ENCODE data around the gene CTNS. TPM values are rescaled to one million over a fixed set of nuclear protein-coding genes. Genes with fewer than 3 reads are reported as not detected.

Gene CTNS
- total RNA-seq, 2 experiments from 2014 or later = 6.4 to 9.3 TPM

GRCh38 chr17:3600529-3601205 lies 35.9 kb upstream of the CTNS start:
- no peak for TF ChIP-seq CTCF (IDR thresholded peaks at IDR 0.05)
- ATAC-seq = no peak
- H3K4me3 Mint-ChIP-seq = no peak overlapping the region
- H3K9me3 Mint-ChIP-seq = no peaks in the 10 kb centered on the region
- no peaks in the 10 kb centered on the region for H3K36me3 Mint-ChIP-seq (ENCODE audit: low read depth)
- ChIA-PET CTCF (interaction anchor here (1.1 kb wide), 1 partner anchor 36 kb away, joined by 3 read pairs; no protein-coding TSS in a partner anchor), POLR2A (interaction anchor here (0.6 kb wide), 1 partner anchor 19 kb away, joined by 4 read pairs; no protein-coding TSS in a partner anchor)
- H3K27me3 Mint-ChIP-seq = no peaks in the 10 kb centered on the region
- no peak overlapping the region for H3K27ac Mint-ChIP-seq
- no peak for DNase-seq
- no peaks in the 10 kb centered on the region for H3K4me1 Mint-ChIP-seq (ENCODE audit: low read depth)
- intact Hi-C loops (cut with micrococcal nuclease) = no loop called here

GRCh38 chr17:3602499-3602898 lies 34.1 kb upstream of the CTNS start:
- intact Hi-C loops (cut with micrococcal nuclease) = no loop called here
- Mint-ChIP-seq H3K27ac (no peak overlapping the region), H3K36me3 (ENCODE audit: low read depth) (peaks cover 3% of the 10 kb centered on the region), H3K4me3 (no peak overlapping the region), H3K27me3 (no peaks in the 10 kb centered on the region), H3K4me1 (ENCODE audit: low read depth) (no peaks in the 10 kb centered on the region), H3K9me3 (no peaks in the 10 kb centered on the region)
- ChIA-PET CTCF (interaction anchor here (1.1 to 3.0 kb wide), 11 partner anchors 8 to 51 kb away, joined by 3 to 21 read pairs (median 5); partner anchors contain the start of genes CTNS and SHPK), POLR2A (no interaction called here)
- DNase-seq (peak; percentile 40), ATAC-seq (no peak)
- peak; percentile 64 for TF ChIP-seq CTCF (IDR thresholded peaks at IDR 0.05)

DNA sequence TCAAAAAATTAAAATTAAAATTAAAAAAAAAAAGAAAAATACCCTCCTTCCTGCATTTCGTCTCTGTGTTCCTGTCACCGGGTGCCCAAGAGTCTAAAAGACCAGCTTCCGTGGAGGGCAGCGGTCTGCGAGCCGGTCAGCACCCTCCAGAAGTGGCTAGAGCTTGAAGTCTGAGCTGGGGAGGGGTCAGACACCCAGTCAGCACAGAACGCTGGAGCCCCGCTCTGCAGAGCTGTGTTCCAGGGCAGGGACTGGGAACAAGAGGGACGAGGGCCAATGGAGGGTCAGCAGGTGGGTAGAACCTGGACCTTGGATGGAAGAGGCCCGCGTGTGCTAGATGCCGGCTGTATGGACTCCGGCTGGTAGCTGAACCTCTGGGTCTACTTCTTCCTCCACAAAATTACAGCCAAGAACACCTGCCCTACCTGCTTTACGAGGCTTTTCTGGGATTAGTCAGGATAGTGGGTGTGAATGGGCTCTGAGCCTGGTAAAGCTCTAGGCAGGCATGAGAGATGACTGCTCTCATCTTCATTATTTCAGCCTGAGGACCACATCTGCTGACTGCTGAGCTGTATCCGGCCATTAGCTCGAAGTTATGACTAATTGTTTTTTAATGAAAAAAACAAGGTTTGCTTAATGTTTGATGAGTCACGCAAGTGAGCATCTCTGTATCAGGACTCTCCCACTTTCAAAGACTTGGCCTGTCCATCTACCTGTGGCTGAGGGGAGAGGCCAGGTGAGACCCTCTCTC lies 33.3 kb upstream of the CTNS start:
- TF ChIP-seq CTCF (IDR thresholded peaks at IDR 0.05) = no peak
- H3K27ac Mint-ChIP-seq = no peak overlapping the region

GRCh38 chr17:3603870-3604259 lies 32.7 kb upstream of the CTNS start:
- Mint-ChIP-seq H3K9me3 (no peaks in the 10 kb centered on the region), H3K4me1 (ENCODE audit: low read depth) (no peaks in the 10 kb centered on the region), H3K27ac (no peak overlapping the region), H3K27me3 (no peaks in the 10 kb centered on the region), H3K4me3 (no peak overlapping the region), H3K36me3 (ENCODE audit: low read depth) (peaks cover 6% of the 10 kb centered on the region)
- DNase-seq (no peak), ATAC-seq (no peak)
- POLR2A ChIA-PET = no interaction called here
- TF ChIP-seq CTCF (IDR thresholded peaks at IDR 0.05) = no peak
- CTCF ChIA-PET = interaction anchor here (1.3 to 3.0 kb wide), 3 partner anchors 17 to 44 kb away, joined by 5 to 21 read pairs (median 14); no protein-coding TSS in a partner anchor
- intact Hi-C loops (cut with micrococcal nuclease) = no loop called here

More for the DNA sequence above, 33.3 kb upstream of the CTNS start:
- DNase-seq (no peak), ATAC-seq (no peak)
- Mint-ChIP-seq H3K36me3 (ENCODE audit: low read depth) (peaks cover 5% of the 10 kb centered on the region), H3K27me3 (no peaks in the 10 kb centered on the region), H3K9me3 (no peaks in the 10 kb centered on the region), H3K4me1 (ENCODE audit: low read depth) (no peaks in the 10 kb centered on the region), H3K4me3 (no peak overlapping the region)
- ChIA-PET POLR2A (no interaction called here), CTCF (interaction anchor here (1.1 to 3.0 kb wide), 9 partner anchors 8 to 52 kb away, joined by 3 to 21 read pairs (median 7); partner anchors contain the start of genes CTNS and SHPK)
- intact Hi-C loops (cut with micrococcal nuclease) = no loop called here

GRCh38 chr17:3609689-3610088 lies 26.9 kb upstream of the CTNS start:
- intact Hi-C loops (cut with micrococcal nuclease) = no loop called here
- Mint-ChIP-seq H3K4me3 (no peak overlapping the region), H3K9me3 (no peaks in the 10 kb centered on the region), H3K36me3 (ENCODE audit: low read depth) (peaks cover 14% of the 10 kb centered on the region), H3K27me3 (no peaks in the 10 kb centered on the region), H3K27ac (no peak overlapping the region), H3K4me1 (ENCODE audit: low read depth) (no peaks in the 10 kb centered on the region)
- POLR2A ChIA-PET = interaction anchor here (1.0 kb wide), 1 partner anchor 57 kb away, joined by 3 read pairs; no protein-coding TSS in a partner anchor
- no peak for TF ChIP-seq CTCF (IDR thresholded peaks at IDR 0.05)
- no peak for DNase-seq
- CTCF ChIA-PET = no interaction called here
- no peak for ATAC-seq

All from activated CD8-positive, alpha-beta T cell treated with anti-CD3 and anti-CD28 coated beads for 36 hours (primary cell).